HUES48 (cell line): Measurements from ENCODE around the gene VMP1.
"Not testable (repeated sequence)": the region's sequence is repeated elsewhere in the genome, so short reads cannot be mapped to it uniquely, and the experiment has no call there.

Experiments used
- H3K27ac ChIP-seq: one replicate; pipeline ENCODE4 v1.7.0; 2013; ENCODE audit warnings: low read depth, low read length, inconsistent platforms
- H3K27me3 ChIP-seq: 2 replicates; pipeline ENCODE4 v1.6.1; 2013; ENCODE audit warnings: mild to moderate bottlenecking, low read length; ENCODE audit not compliant: control insufficient read depth, insufficient read depth
- H3K36me3 ChIP-seq: 2 replicates; pipeline ENCODE4 v1.6.1; 2013; ENCODE audit warnings: low read length; ENCODE audit not compliant: control insufficient read depth, insufficient read depth
- H3K4me1 ChIP-seq: 2 replicates; pipeline ENCODE4 v1.6.1; 2013; ENCODE audit warnings: mild to moderate bottlenecking, low read length; ENCODE audit not compliant: control insufficient read depth, insufficient read depth
- H3K4me3 ChIP-seq: 2 replicates; pipeline ENCODE4 v1.5.1; 2013; ENCODE audit warnings: mild to moderate bottlenecking, low read depth, low read length
- H3K9ac ChIP-seq: 2 replicates; pipeline ENCODE4 v1.6.1; 2013; ENCODE audit warnings: mild to moderate bottlenecking, low read depth, low read length, moderate library complexity
- H3K9me3 ChIP-seq: 2 replicates; pipeline ENCODE4 v1.6.1; 2013; ENCODE audit warnings: low read length; ENCODE audit not compliant: control insufficient read depth, insufficient read depth

Gene VMP1

DNA sequence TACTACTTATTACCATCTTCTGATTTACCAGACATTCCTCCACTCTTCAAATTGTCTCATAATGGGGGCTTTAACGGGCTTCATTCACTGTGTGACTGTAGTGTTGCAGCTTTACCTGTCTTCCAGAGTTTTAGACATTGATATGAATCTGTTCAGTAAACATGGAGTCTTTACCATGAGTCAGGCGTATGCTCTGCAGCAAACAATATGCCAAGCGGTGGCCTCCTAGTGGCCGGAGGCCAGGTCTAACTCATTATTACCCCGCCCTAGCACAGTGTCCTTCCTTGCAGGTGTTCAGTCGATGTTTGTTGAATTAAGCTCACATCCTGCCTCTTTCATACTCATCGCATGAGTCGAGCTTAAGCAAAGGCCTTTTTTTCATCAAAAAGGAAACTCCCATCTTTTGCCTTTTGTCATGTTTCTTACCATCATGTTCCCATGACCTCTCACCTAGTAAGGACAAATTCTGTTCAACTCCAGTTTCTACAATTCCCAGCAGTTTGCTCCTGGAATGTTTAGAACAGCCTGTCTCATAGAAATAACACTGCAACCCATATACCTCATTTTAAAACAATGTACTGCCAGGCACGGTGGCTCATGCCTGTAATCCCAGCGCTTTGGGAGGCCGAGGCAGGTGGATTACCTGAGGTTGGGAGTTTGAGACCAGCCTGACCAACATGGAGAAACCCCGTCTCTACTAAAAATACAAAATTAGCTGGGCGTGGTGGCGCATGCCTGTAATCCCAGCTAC, 145.9 kb downstream of the VMP1 start:
- Histone ChIP-seq H3K4me3 (no peak overlapping the region), H3K9ac (no peak overlapping the region), H3K36me3 (no peaks in the 10 kb centered on the region), H3K27me3 (no peaks in the 10 kb centered on the region), H3K9me3 (no peaks in the 10 kb centered on the region), H3K4me1 (peaks cover 16% of the 10 kb centered on the region), H3K27ac (peak overlapping the region; percentile 82)

DNA sequence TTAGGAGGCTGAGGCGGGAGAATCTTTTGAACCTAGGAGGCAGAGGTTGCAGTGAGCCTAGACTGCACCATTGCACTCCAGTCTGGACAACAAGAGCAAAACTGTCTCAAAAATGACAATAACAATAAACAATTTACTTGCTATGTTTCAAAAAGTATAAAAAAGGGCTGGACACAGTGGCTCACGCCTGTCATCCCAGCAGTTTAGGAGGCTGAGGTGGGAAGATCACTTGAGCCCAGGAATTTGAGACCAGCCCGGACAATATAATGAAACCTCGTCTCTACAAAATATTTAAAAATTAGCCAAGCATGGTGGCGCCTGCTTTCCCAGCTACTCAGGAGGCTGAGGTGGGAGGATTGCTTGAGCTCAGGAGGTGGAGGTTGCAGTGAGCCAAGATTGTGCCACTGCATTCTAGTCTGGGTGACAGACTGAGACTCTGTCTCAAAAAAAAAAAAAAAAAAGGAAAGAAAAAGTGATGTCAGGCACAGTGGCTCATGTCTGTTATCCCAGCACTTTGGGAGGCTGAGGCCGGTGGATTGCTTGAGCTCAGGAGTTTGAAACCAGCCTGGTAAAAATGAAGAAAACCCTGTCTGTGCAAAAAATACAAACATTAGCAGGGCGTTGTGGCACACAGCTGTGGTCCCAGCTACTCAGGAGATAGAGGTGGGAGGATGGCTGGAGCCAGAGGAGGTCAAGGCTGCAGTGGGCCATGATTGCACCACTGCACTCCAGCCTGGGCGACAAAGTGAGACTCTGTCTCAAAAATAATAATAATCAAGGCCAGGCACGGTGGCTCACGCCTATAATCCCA, 146.7 kb downstream of the VMP1 start:
- H3K36me3 ChIP-seq, H3K9me3 ChIP-seq, H3K4me3 ChIP-seq, H3K9ac ChIP-seq, H3K27me3 ChIP-seq: not testable (repeated sequence)
- Histone ChIP-seq H3K4me1 (peaks cover 16% of the 10 kb centered on the region), H3K27ac (peak overlapping the region; percentile 66)

DNA sequence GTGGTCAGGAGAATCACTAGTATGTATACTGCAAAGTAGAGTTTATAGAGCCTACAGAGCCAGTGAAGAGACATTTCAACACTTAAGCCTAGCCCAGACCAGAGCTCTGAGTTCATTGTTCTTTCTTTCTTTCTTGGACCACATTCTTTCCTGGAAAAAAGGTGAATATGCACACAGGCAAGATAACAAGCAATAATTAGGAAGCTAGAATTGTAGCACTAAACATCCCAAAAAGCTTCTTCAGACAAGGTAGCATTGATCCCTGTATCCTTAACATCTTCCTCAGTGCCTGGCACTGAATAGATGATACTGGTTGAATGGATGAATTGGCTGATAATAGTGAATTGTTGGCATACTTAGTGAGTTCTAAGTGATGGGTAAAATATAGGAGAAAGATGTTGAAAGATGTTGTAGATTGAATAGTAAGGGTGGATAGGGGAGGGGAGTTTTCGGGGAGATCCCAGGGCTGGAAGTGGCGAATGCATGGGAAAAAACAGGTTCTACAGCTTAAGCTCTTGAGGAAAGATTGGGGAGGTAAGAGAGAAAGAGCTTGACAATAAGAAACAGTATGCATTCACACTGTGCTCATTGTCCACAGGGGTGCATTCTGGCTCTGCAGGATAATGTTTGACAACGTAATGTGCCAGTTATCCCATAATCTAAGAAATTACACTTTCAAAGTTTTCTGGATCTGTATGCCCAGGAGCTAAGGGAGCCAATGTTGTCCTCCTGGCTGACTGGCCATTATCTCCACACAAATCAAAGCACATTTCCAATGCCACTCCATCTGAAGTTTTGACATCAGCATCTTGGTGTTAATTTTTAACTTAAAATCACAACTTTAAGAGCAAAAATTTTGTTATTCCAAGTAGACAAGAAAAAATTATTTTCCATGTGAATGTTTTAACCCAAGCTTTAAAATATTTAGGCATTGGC, 149.7 kb downstream of the VMP1 start:
- Histone ChIP-seq H3K27ac (peak overlapping the region; percentile 22), H3K36me3 (peaks cover 21% of the 10 kb centered on the region), H3K4me3 (no peak overlapping the region), H3K4me1 (peaks cover 12% of the 10 kb centered on the region; the same call in 1 of the 2 replicates), H3K27me3 (no peaks in the 10 kb centered on the region), H3K9ac (no peak overlapping the region), H3K9me3 (no peaks in the 10 kb centered on the region)

DNA sequence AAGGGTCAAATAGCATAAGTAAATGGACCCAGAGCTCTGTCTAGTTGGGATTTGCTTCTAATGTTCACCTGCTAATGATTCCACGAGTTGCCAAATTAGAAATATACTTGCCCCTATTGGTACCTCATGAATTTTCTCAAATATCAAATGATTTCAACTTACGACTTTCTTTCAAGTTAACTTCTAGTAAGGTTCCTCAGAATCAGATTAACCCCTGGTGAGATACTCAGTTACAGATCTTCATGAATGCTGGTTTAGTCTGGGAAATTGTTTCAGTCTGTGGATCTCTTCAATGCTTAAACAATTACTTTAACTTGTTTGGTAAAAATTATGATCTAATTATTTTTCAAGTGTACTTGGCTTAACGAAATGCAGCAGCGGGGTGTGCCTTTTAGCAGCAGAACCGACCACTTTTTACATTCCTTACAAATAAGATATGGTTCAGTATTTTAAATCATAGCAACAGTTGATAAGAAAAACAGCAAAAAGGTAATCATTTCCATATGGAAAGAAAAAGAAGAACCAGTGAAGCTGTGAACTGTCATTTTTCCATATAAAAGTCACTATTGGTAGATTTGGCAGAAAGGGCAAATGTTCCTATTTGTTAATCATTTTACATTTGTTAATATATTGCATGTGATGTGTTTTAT, 150.8 kb downstream of the VMP1 start:
- Histone ChIP-seq H3K9ac (no peak overlapping the region), H3K27ac (no peak overlapping the region), H3K4me1 (peaks cover 10% of the 10 kb centered on the region; the same call in 1 of the 2 replicates), H3K27me3 (no peaks in the 10 kb centered on the region), H3K9me3 (no peaks in the 10 kb centered on the region), H3K4me3 (no peak overlapping the region), H3K36me3 (peaks cover 29% of the 10 kb centered on the region)

DNA sequence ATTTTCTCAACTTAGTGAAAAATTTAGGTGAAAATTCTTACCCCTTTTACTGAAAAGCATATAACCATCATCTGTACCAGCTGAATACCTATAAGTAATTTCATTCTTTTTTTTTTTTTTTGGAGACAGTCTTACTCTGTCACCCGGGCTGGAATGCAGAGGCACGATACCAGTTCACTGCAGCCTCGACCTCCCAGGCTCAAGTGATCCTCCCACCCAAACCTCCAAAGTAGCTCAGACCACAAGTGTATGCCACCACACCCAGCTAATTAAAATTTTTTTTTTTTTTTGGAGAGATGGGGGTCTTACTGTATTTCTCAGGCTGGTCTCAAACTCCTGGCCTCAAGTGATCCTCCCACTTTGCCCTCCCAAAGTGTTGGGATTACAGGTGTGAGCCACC, 151.5 kb downstream of the VMP1 start:
- H3K36me3 ChIP-seq, result peaks cover 34% of the 10 kb centered on the region
- H3K9ac ChIP-seq, result no peak overlapping the region
- H3K9me3 ChIP-seq, result no peaks in the 10 kb centered on the region
- no peak overlapping the region for H3K4me3 ChIP-seq
- H3K27ac ChIP-seq, result no peak overlapping the region
- H3K4me1 ChIP-seq, result peaks cover 10% of the 10 kb centered on the region; the same call in 1 of the 2 replicates
- H3K27me3 ChIP-seq, result no peaks in the 10 kb centered on the region

- H3K9ac ChIP-seq, result no peak overlapping the region
- H3K36me3 ChIP-seq, result peaks cover 34% of the 10 kb centered on the region
- no peak overlapping the region for H3K27ac ChIP-seq
- H3K27me3 ChIP-seq, result no peaks in the 10 kb centered on the region
- peaks cover 10% of the 10 kb centered on the region; the same call in 1 of the 2 replicates for H3K4me1 ChIP-seq
- no peak overlapping the region for H3K4me3 ChIP-seq
- H3K9me3 ChIP-seq, result no peaks in the 10 kb centered on the region
Measured at GRCh38 chr17:59859444-59860025, 152.1 kb downstream of the VMP1 start.

- Histone ChIP-seq H3K9ac (no peak overlapping the region), H3K27me3 (no peaks in the 10 kb centered on the region), H3K4me3 (no peak overlapping the region), H3K9me3 (no peaks in the 10 kb centered on the region), H3K27ac (no peak overlapping the region), H3K36me3 (peaks cover 38% of the 10 kb centered on the region), H3K4me1 (no peaks in the 10 kb centered on the region)
Measured at GRCh38 chr17:59863616-59864015, 156.2 kb downstream of the VMP1 start.

DNA sequence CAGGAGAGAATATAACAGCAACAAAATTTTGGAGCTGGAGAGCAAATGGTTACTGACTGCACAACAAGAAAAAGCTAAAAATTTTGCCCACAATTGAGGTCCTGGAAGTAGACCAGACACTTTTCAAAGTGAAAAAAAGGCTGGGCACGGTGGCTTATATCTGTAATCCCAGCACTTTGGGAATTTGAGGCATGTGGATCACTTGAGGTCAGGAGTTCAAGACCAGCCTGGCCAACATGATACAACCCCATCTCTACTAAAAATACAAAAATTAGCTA, 162.4 kb downstream of the VMP1 start:
- Histone ChIP-seq H3K9ac (no peak overlapping the region), H3K27ac (no peak overlapping the region), H3K36me3 (peaks cover 23% of the 10 kb centered on the region), H3K9me3 (no peaks in the 10 kb centered on the region), H3K4me3 (no peak overlapping the region), H3K27me3 (no peaks in the 10 kb centered on the region), H3K4me1 (no peaks in the 10 kb centered on the region)

DNA sequence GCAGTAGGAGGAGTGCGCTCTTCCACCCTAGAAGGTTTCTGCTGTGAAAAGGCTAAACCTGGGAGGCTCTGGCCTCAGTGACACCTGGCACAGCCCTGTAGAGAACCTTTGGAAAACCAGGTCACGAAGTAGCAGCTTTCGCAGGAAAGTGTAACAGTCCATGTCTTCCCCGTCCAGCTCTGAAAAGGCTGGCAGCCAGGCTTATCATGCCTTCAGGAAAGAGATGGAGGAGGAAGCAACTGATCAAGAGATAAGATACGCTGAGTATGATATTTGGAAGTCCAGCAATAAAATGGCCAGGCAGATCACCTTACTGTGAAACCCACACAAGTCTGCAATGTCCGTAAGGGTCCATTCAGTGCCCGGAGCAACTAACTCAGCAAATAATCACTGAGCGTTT, 163.0 kb downstream of the VMP1 start:
- no peak overlapping the region for H3K4me3 ChIP-seq
- no peaks in the 10 kb centered on the region for H3K27me3 ChIP-seq
- H3K4me1 ChIP-seq, result no peaks in the 10 kb centered on the region
- H3K9me3 ChIP-seq, result no peaks in the 10 kb centered on the region
- peaks cover 29% of the 10 kb centered on the region for H3K36me3 ChIP-seq
- H3K27ac ChIP-seq, result no peak overlapping the region
- no peak overlapping the region for H3K9ac ChIP-seq

DNA sequence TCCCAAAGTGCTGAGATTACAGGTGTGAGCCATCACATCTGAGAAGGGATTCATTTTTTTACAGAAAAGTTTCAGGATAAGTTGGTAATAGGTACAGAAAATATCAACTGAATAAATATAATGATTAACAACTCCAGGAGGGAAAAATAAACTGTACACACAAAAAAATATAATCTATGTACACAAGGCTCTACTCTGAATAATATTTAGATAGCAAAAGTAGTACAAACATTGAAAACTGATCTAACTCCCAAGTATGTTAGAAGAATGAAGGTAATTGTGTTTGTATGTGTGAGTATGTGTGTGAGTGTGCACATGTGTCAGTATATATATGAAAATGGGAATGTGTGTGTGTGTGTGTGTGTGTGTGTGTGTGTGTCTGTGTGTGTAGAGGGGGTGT, 164.9 kb downstream of the VMP1 start:
- Histone ChIP-seq H3K4me1 (no peaks in the 10 kb centered on the region), H3K9me3 (no peaks in the 10 kb centered on the region), H3K27me3 (no peaks in the 10 kb centered on the region), H3K4me3 (no peak overlapping the region), H3K27ac (no peak overlapping the region), H3K36me3 (peaks cover 42% of the 10 kb centered on the region), H3K9ac (no peak overlapping the region)
